ENCODE results near the gene GJA1.
A peak's percentile ranks its signal among the peaks of the same experiment; 100 is the strongest.

DNA sequence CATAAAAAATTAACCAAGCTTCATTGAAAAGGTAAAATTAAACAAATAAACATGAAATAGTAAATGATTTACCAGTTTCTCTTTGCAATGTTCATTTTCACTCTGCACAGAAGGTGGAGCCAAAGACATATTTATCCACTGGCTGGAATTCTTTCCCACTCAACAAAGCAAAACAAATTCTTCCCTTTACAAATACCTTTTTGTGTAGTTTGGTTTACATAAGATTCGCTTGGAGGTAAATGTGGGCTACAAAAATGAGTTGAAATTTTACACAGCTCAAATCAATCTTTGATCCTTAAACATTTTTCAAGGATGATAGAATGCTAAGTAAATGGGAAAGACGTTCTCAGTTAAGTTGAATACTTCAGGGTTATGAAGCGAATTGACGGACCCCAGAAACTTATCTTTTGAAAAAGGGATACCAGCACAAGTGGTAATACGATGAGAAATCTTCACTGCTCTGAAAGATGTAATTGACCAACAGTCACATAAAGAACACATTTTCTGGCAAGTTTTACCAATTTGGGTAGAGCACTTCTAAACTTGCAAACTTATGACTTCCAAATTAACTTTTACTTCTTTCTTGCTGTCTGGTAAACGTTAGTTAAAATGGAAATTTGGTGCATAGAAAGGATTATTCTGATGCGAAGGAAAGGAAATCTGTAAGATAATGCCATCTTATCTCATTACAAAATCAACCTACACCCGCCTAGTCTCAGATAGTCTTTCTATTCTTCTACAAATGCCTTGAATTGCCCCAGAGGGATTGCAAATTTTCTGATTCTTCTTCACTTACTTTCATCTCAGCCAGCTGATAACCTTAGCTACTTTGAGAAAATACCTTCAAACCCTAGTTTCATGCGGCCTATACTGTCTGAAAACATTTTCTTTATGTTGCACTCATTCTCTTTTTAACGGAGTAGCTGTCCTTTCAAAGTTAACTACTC lies 4.7 kb upstream of the GJA1 start:
- TF ChIP-seq, protein P1, sequence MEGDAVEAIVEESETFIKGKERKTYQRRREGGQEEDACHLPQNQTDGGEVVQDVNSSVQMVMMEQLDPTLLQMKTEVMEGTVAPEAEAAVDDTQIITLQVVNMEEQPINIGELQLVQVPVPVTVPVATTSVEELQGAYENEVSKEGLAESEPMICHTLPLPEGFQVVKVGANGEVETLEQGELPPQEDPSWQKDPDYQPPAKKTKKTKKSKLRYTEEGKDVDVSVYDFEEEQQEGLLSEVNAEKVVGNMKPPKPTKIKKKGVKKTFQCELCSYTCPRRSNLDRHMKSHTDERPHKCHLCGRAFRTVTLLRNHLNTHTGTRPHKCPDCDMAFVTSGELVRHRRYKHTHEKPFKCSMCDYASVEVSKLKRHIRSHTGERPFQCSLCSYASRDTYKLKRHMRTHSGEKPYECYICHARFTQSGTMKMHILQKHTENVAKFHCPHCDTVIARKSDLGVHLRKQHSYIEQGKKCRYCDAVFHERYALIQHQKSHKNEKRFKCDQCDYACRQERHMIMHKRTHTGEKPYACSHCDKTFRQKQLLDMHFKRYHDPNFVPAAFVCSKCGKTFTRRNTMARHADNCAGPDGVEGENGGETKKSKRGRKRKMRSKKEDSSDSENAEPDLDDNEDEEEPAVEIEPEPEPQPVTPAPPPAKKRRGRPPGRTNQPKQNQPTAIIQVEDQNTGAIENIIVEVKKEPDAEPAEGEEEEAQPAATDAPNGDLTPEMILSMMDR (conservative IDR thresholded peaks at IDR 0.05; ENCODE audit: low read depth, low read length), result peak; percentile 94
- TF ChIP-seq POLR2A (IDR thresholded peaks at IDR 0.05; ENCODE audit: low read depth, low read length) (no peak; the same call in 1 of the 2 replicates), MAZ (IDR thresholded peaks at IDR 0.05; ENCODE audit: borderline replicate concordance, low read depth, low read length) (no peak), SMC3 (IDR thresholded peaks at IDR 0.05; ENCODE audit: low read depth, low read length) (peak; percentile 100), MXI1 (IDR thresholded peaks at IDR 0.05; ENCODE audit: borderline replicate concordance, low read depth, low read length) (no peak)

All from IMR-90 (cell line).